CD4-positive, alpha-beta memory T cell (primary cell): Measurements from ENCODE around the gene ZDHHC1. TPM values are rescaled to one million over a fixed set of nuclear protein-coding genes. Genes with fewer than 3 reads are reported as not detected.
A peak's percentile ranks its signal among the peaks of the same experiment; 100 is the strongest.

Experiments used
- CTCF ChIA-PET: fragments of 350-600 bp; sonication (Branson Sonifier 250); formaldehyde crosslinking; loops from one replicate; lab custom pipeline; 2021; ENCODE audit warnings: inconsistent platforms; ENCODE audit not compliant: partially characterized antibody; lab: Charles Lee
- POLR2A ChIA-PET: fragments of 350-600 bp; sonication (Branson Sonifier 250); formaldehyde crosslinking; loops from one replicate; lab custom pipeline; 2021; ENCODE audit not compliant: partially characterized antibody; lab: Charles Lee
- DNase-seq, 5 donors: peaks; one replicate each; pipeline versions ENCODE4 v3.0.0 to v3.0.0-alpha.2; 2020 to 2022; ENCODE audit warnings: mixed read lengths in 1 of 5
- H3K27ac ChIP-seq: one replicate; pipeline ENCODE4 v1.7.0; 2013; ENCODE audit warnings: low read depth, low read length
- H3K27me3 ChIP-seq: 2 replicates; pipeline ENCODE4 v1.7.0; 2013; ENCODE audit warnings: mild to moderate bottlenecking, low read length, moderate library complexity; ENCODE audit not compliant: insufficient read depth
- H3K36me3 ChIP-seq: 2 replicates; pipeline ENCODE4 v1.7.0; 2013; ENCODE audit warnings: mild to moderate bottlenecking, low read length, moderate library complexity; ENCODE audit not compliant: insufficient read depth
- H3K4me1 ChIP-seq: 2 replicates; pipeline ENCODE4 v1.7.0; 2013; ENCODE audit warnings: mild to moderate bottlenecking, low read length, moderate library complexity; ENCODE audit not compliant: insufficient read depth
- H3K4me3 ChIP-seq, 2 donors: one replicate each; pipeline ENCODE4 v1.7.0; 2013; ENCODE audit warnings: low read length in 2 of 2, mild to moderate bottlenecking in 1 of 2
- H3K9me3 ChIP-seq, 2 donors: one replicate each; pipeline ENCODE4 v1.7.0; 2013; ENCODE audit warnings: low read length in 2 of 2, control low read depth in 1 of 2; ENCODE audit not compliant: control insufficient read depth in 1 of 2
- H3K27ac Mint-ChIP-seq, 7 donors: one replicate each; pipeline ENCODE4 v1.8.0; 2020 to 2021; ENCODE audit warnings: mixed read lengths in 7 of 7, mild to moderate bottlenecking in 6 of 7, inconsistent platforms in 3 of 7, moderate library complexity in 3 of 7
- H3K27me3 Mint-ChIP-seq, 2 donors: one replicate each; pipeline ENCODE4 v1.8.0; 2020 to 2021; ENCODE audit warnings: mixed read lengths in 2 of 2
- H3K36me3 Mint-ChIP-seq, 2 donors: one replicate each; pipeline ENCODE4 v1.8.0; 2020 to 2021; ENCODE audit warnings: mixed read lengths in 2 of 2, inconsistent platforms in 1 of 2, mild to moderate bottlenecking in 1 of 2
- H3K4me1 Mint-ChIP-seq, 4 donors: one replicate each; pipeline ENCODE4 v1.8.0; 2020 to 2021; ENCODE audit warnings: mixed read lengths in 4 of 4, mild to moderate bottlenecking in 1 of 4
- H3K4me3 Mint-ChIP-seq, 8 donors: one replicate each; pipeline ENCODE4 v1.8.0; 2020 to 2021; ENCODE audit warnings: mixed read lengths in 8 of 8, mild to moderate bottlenecking in 7 of 8, moderate library complexity in 6 of 8, inconsistent platforms in 3 of 8
- H3K9me3 Mint-ChIP-seq, 8 donors: one replicate each; pipeline ENCODE4 v1.8.0; 2020 to 2021; ENCODE audit warnings: mixed read lengths in 8 of 8, mild to moderate bottlenecking in 5 of 8, inconsistent platforms in 3 of 8, moderate library complexity in 1 of 8
- intact Hi-C: fragments of 100-400 bp; cut with micrococcal nuclease; formaldehyde crosslinking; loops from one replicate; pipeline ENCODE4 v1.15.1; 2023
- polyA plus RNA-seq, 2 donors: library from polyadenylated mRNA; unstranded; fragments of 300-500 nt; fragmentation: Illumina TruSeq; gene quantifications; one replicate each; pipeline ENCODE4 v1.2.3, GENCODE V29; 2021
- total RNA-seq, 2 experiments: library from RNA; stranded (reverse); gene quantifications; one replicate each; pipeline ENCODE4 v1.2.3, GENCODE V29; 2021

Gene ZDHHC1
- total and polyA plus RNA-seq, 4 experiments from 2014 or later, result not detected

GRCh38 chr16:67397036-67397801, 19.1 kb downstream of the ZDHHC1 start:
- CTCF ChIA-PET, result no interaction called here

GRCh38 chr16:67396159-67397035, 19.9 kb downstream of the ZDHHC1 start:
- no peaks in the 10 kb centered on the region for H3K36me3 Mint-ChIP-seq
- H3K9me3 Mint-ChIP-seq, result peaks cover 0 to 1% (median 0%) of the 10 kb centered on the region in 8 donors
- Histone ChIP-seq H3K27me3 (peaks cover 18% of the 10 kb centered on the region), H3K4me3 (no peak overlapping the region), H3K9me3 (no peaks in the 10 kb centered on the region), H3K27ac (no peak overlapping the region), H3K36me3 (no peaks in the 10 kb centered on the region), H3K4me1 (peaks cover 15% of the 10 kb centered on the region)
- ChIA-PET POLR2A (no interaction called here), CTCF (no interaction called here)
- DNase-seq, result no peak
- H3K4me3 Mint-ChIP-seq, result no peak overlapping the region
- H3K27me3 Mint-ChIP-seq, result peaks cover 14 to 25% of the 10 kb centered on the region in 2 donors
- intact Hi-C loops, result loop anchor here (5.0 kb wide), 1 partner anchor 119 kb away; the partner anchor contains the start of gene PLEKHG4
- peaks cover 2 to 9% (median 5%) of the 10 kb centered on the region in 4 donors for H3K4me1 Mint-ChIP-seq
- no peak overlapping the region for H3K27ac Mint-ChIP-seq

More at GRCh38 chr16:67397036-67397801, 19.1 kb downstream of the ZDHHC1 start:
- H3K27ac Mint-ChIP-seq, result no peak overlapping the region
- H3K27me3 Mint-ChIP-seq, result peaks cover 14 to 23% of the 10 kb centered on the region in 2 donors
- Histone ChIP-seq H3K9me3 (no peaks in the 10 kb centered on the region), H3K27ac (no peak overlapping the region), H3K27me3 (peaks cover 18% of the 10 kb centered on the region), H3K4me3 (no peak overlapping the region), H3K36me3 (no peaks in the 10 kb centered on the region), H3K4me1 (peaks cover 15% of the 10 kb centered on the region)
- peaks cover 0 to 1% (median 0%) of the 10 kb centered on the region in 8 donors for H3K9me3 Mint-ChIP-seq
- H3K4me1 Mint-ChIP-seq, result peaks cover 2 to 9% (median 5%) of the 10 kb centered on the region in 4 donors
- H3K4me3 Mint-ChIP-seq, result no peak overlapping the region
- no peak for DNase-seq
- H3K36me3 Mint-ChIP-seq, result no peaks in the 10 kb centered on the region
- intact Hi-C loops, result loop anchor here (5.0 kb wide), 1 partner anchor 120 kb away; the partner anchor contains the start of gene PLEKHG4
- POLR2A ChIA-PET, result no interaction called here

- no peaks in the 10 kb centered on the region for H3K36me3 Mint-ChIP-seq
- H3K4me3 Mint-ChIP-seq, result no peak overlapping the region
- no peak overlapping the region for H3K27ac ChIP-seq
- H3K4me1 Mint-ChIP-seq, result peaks cover 2 to 9% (median 5%) of the 10 kb centered on the region in 4 donors
- intact Hi-C loops, result loop anchor here (5.0 kb wide), 1 partner anchor 118 kb away; the partner anchor contains the start of gene PLEKHG4
- H3K27ac Mint-ChIP-seq, result no peak overlapping the region
- ChIA-PET POLR2A (no interaction called here), CTCF (interaction anchor here (0.7 kb wide), 1 partner anchor 441 kb away, joined by 4 read pairs; no protein-coding TSS in a partner anchor)
- peaks cover 18% of the 10 kb centered on the region for H3K27me3 ChIP-seq
- peaks cover 14 to 23% of the 10 kb centered on the region in 2 donors for H3K27me3 Mint-ChIP-seq
- peaks cover 0 to 1% (median 0%) of the 10 kb centered on the region in 8 donors for H3K9me3 Mint-ChIP-seq
- no peaks in the 10 kb centered on the region for H3K9me3 ChIP-seq
- H3K36me3 ChIP-seq, result no peaks in the 10 kb centered on the region
- no peak for DNase-seq
- H3K4me1 ChIP-seq, result peaks cover 15% of the 10 kb centered on the region
- H3K4me3 ChIP-seq, result no peak overlapping the region
These were observed 20.7 kb downstream of the ZDHHC1 start for GRCh38 chr16:67395458-67396158.

GRCh38 chr16:67395105-67395457, 21.2 kb downstream of the ZDHHC1 start:
- Histone ChIP-seq H3K27me3 (peaks cover 18% of the 10 kb centered on the region), H3K4me1 (peaks cover 15% of the 10 kb centered on the region), H3K4me3 (no peak overlapping the region), H3K9me3 (no peaks in the 10 kb centered on the region), H3K36me3 (no peaks in the 10 kb centered on the region), H3K27ac (no peak overlapping the region)
- intact Hi-C loops, result loop anchor here (5.0 kb wide), 1 partner anchor 118 kb away; the partner anchor contains the start of gene PLEKHG4
- Mint-ChIP-seq H3K27ac (no peak overlapping the region), H3K27me3 (peaks cover 14 to 24% of the 10 kb centered on the region in 2 donors), H3K4me1 (peaks cover 2 to 9% (median 5%) of the 10 kb centered on the region in 4 donors), H3K4me3 (peak overlapping the region in 1 of 8 donors; percentile 36), H3K36me3 (no peaks in the 10 kb centered on the region), H3K9me3 (peaks cover 0 to 1% (median 0%) of the 10 kb centered on the region in 8 donors)
- DNase-seq, result no peak
- POLR2A ChIA-PET, result no interaction called here
- CTCF ChIA-PET, result interaction anchor here (0.7 kb wide), 1 partner anchor 441 kb away, joined by 4 read pairs; no protein-coding TSS in a partner anchor

- peak overlapping the region; percentile 48 to 81 (median 68) for H3K4me3 Mint-ChIP-seq
- ChIA-PET POLR2A (no interaction called here), CTCF (interaction anchor here (1.1 kb wide), 1 partner anchor 87 kb away, joined by 3 read pairs; the partner anchor contains the start of gene ATP6V0D1)
- H3K9me3 Mint-ChIP-seq, result peaks cover 0 to 1% (median 0%) of the 10 kb centered on the region in 8 donors
- H3K27ac Mint-ChIP-seq, result peak overlapping the region in 1 of 7 donors; percentile 79
- Histone ChIP-seq H3K27me3 (peaks cover 18% of the 10 kb centered on the region), H3K36me3 (no peaks in the 10 kb centered on the region), H3K9me3 (no peaks in the 10 kb centered on the region), H3K4me1 (peaks cover 15% of the 10 kb centered on the region), H3K27ac (no peak overlapping the region), H3K4me3 (no peak overlapping the region)
- peaks cover 14 to 24% of the 10 kb centered on the region in 2 donors for H3K27me3 Mint-ChIP-seq
- intact Hi-C loops, result loop anchor here (5.0 kb wide), 1 partner anchor 117 kb away; the partner anchor contains the start of gene PLEKHG4
- peaks cover 2 to 9% (median 5%) of the 10 kb centered on the region in 4 donors for H3K4me1 Mint-ChIP-seq
- DNase-seq, result peak in 2 of 5 donors; percentile 9 to 10
- H3K36me3 Mint-ChIP-seq, result no peaks in the 10 kb centered on the region
These were observed 21.8 kb downstream of the ZDHHC1 start for GRCh38 chr16:67394155-67395104.

- Histone ChIP-seq H3K4me1 (peaks cover 15% of the 10 kb centered on the region), H3K9me3 (no peaks in the 10 kb centered on the region), H3K4me3 (peak overlapping the region in 1 of 2 donors; percentile 18), H3K36me3 (no peaks in the 10 kb centered on the region), H3K27ac (no peak overlapping the region), H3K27me3 (peaks cover 18% of the 10 kb centered on the region)
- H3K4me1 Mint-ChIP-seq, result peaks cover 2 to 9% (median 5%) of the 10 kb centered on the region in 4 donors
- POLR2A ChIA-PET, result no interaction called here
- H3K9me3 Mint-ChIP-seq, result peaks cover 0 to 1% (median 0%) of the 10 kb centered on the region in 8 donors
- intact Hi-C loops, result no loop called here
- peak overlapping the region in 1 of 7 donors; percentile 79 for H3K27ac Mint-ChIP-seq
- DNase-seq, result peak in 1 of 5 donors; percentile 7
- H3K4me3 Mint-ChIP-seq, result peak overlapping the region; percentile 48 to 81 (median 68)
- CTCF ChIA-PET, result interaction anchor here (1.1 kb wide), 1 partner anchor 87 kb away, joined by 3 read pairs; the partner anchor contains the start of gene ATP6V0D1
- H3K27me3 Mint-ChIP-seq, result peaks cover 14 to 24% of the 10 kb centered on the region in 2 donors
- H3K36me3 Mint-ChIP-seq, result no peaks in the 10 kb centered on the region
These were observed 22.5 kb downstream of the ZDHHC1 start for GRCh38 chr16:67393788-67394154.
